ENCODE data around the gene ERN1. TPM values are rescaled to one million over a fixed set of nuclear protein-coding genes. Genes with fewer than 3 reads are reported as not detected.

Gene ERN1
- total and polyA plus RNA-seq, 2 of the 8 experiments (the other 6 are each of a cell fraction or from before 2014, with no cell fraction given): 1.8 to 3.9 TPM

GRCh38 chr17:64164596-64165285 is 34.8 kb upstream of the ERN1 start:
- no peak overlapping the region for H4K8ac ChIP-seq (ENCODE audit: extremely low read depth, insufficient read depth, low read length)
- 93% methylated on average over 6 of the region's 6 CpGs; no CpG with 5 or more reads in 1 of the 2 experiments for WGBS, 2 experiments (ENCODE audit: extremely low coverage in 1 of 2, insufficient coverage in 1 of 2, insufficient read length in 1 of 2, insufficient replicate concordance in 2 of 2, low coverage in 1 of 2, low lambda C conversion rate in 2 of 2, missing lambda C conversion rate in 1 of 2)
- CTCF ChIA-PET (ENCODE audit: partially characterized antibody): interaction anchor here (0.6 to 1.5 kb wide), 3 partner anchors 9 to 81 kb away, joined by 3 read pairs; no protein-coding TSS in a partner anchor
- POLR2A ChIA-PET (ENCODE audit: partially characterized antibody): interaction anchor here (1.1 to 16.8 kb wide), 2 partner anchors 18 to 99 kb away, joined by 3 to 193 read pairs; no protein-coding TSS in a partner anchor
- H2AK5ac ChIP-seq (ENCODE audit: low read depth, low read length): no peak overlapping the region
- no peak for DNase-seq (ENCODE audit: low read depth in 1 of 2, low spot score in 2 of 2)
- H3K9ac ChIP-seq (replicated peaks in 1 of 4; ENCODE audit: extremely low read depth in 1 of 4, low read depth in 3 of 4, low read length in 3 of 4): no peak overlapping the region
- no peak overlapping the region for H3K23ac ChIP-seq (ENCODE audit: insufficient read length)
- H3K79me2 ChIP-seq (ENCODE audit: control insufficient read depth in 1 of 2, insufficient read depth in 2 of 2, low read length in 2 of 2): no peaks in the 10 kb centered on the region
- H2BK20ac ChIP-seq (ENCODE audit: low read length): no peak overlapping the region
- no peak overlapping the region for H2AFZ ChIP-seq (ENCODE audit: low read length)
- no peak overlapping the region for H3K14ac ChIP-seq (ENCODE audit: insufficient read length)
- H3K4ac ChIP-seq (replicated peaks; ENCODE audit: insufficient read length, low read depth, low read length): no peak overlapping the region
- H3K9me3 ChIP-seq (ENCODE audit: insufficient read depth in 2 of 2, low read depth in 1 of 2, low read length in 1 of 2): no peaks in the 10 kb centered on the region
- no peaks in the 10 kb centered on the region; a peak in 1 of 8 replicates for H3K36me3 ChIP-seq (ENCODE audit: control insufficient read depth in 2 of 4, insufficient read depth in 4 of 4, low read length in 3 of 4)
- no peak for FAIRE-seq
- H2BK120ac ChIP-seq (replicated peaks; ENCODE audit: low read depth, low read length): no peak overlapping the region
- no peak overlapping the region for H4K91ac ChIP-seq (replicated peaks; ENCODE audit: insufficient read length, low read length)
- no peaks in the 10 kb centered on the region for H3K79me1 ChIP-seq (ENCODE audit: low read depth, low read length)
- no peak overlapping the region for H3K18ac ChIP-seq (ENCODE audit: extremely low read depth, low read length)
- H3K23me2 ChIP-seq (ENCODE audit: low read depth, low read length): no peaks in the 10 kb centered on the region
- no peaks in the 10 kb centered on the region for H3K4me1 ChIP-seq (replicated peaks in 1 of 4; ENCODE audit: control insufficient read depth in 3 of 4, insufficient read depth in 4 of 4, low read length in 3 of 4)
- no peak overlapping the region for H3K4me3 ChIP-seq (ENCODE audit: extremely low read depth in 1 of 4, insufficient read depth in 2 of 4, low read depth in 3 of 4, low read length in 4 of 4)
- no peak overlapping the region for H3K27ac ChIP-seq (ENCODE audit: low read depth, low read length)
- no peak overlapping the region for H2BK15ac ChIP-seq (ENCODE audit: low read length)
- H4K5ac ChIP-seq (ENCODE audit: insufficient read length, low read depth, low read length): no peak overlapping the region
- H3K27me3 ChIP-seq (replicated peaks in 1 of 4; ENCODE audit: control insufficient read depth in 3 of 4, extremely low read depth in 1 of 4, insufficient read depth in 3 of 4, low read length in 3 of 4): no peaks in the 10 kb centered on the region
- H2BK5ac ChIP-seq (ENCODE audit: low read depth, low read length): no peak overlapping the region
- no peak overlapping the region for H3K4me2 ChIP-seq (ENCODE audit: insufficient read depth in 1 of 2, low read depth in 2 of 2, low read length in 2 of 2)
- H4K20me1 ChIP-seq (replicated peaks in 1 of 2; ENCODE audit: control insufficient read depth in 1 of 2, insufficient read depth in 2 of 2, low read length in 2 of 2): no peaks in the 10 kb centered on the region
- no peak overlapping the region for H3K56ac ChIP-seq (replicated peaks; ENCODE audit: insufficient read length, low read depth, low read length)
- no peak overlapping the region for H2BK12ac ChIP-seq (ENCODE audit: low read depth, low read length)
- TF ChIP-seq CEBPB (IDR thresholded peaks at IDR 0.05; ENCODE audit: low read depth, low read length) (no peak), MAFK (IDR thresholded peaks at IDR 0.05; ENCODE audit: low read depth, low read length) (no peak), GABPA (IDR thresholded peaks at IDR 0.05; ENCODE audit: borderline replicate concordance, insufficient read depth, low read length) (no peak), TEAD4 (IDR thresholded peaks at IDR 0.05; ENCODE audit: low read depth, low read length) (no peak), FOSL1 (IDR thresholded peaks at IDR 0.05; ENCODE audit: insufficient read depth, low read depth, low read length) (no peak), EGR1 (IDR thresholded peaks at IDR 0.05; ENCODE audit: borderline replicate concordance, low read depth, low read length) (no peak), SIX5 (IDR thresholded peaks at IDR 0.05; ENCODE audit: low read depth, low read length) (no peak), USF2 (IDR thresholded peaks at IDR 0.05; ENCODE audit: low read length) (no peak), POU5F1 (IDR thresholded peaks at IDR 0.05; ENCODE audit: low read depth, low read length) (no peak), TAF7 (optimal IDR thresholded peaks at IDR 0.05; ENCODE audit: borderline replicate concordance, low read depth, low read length) (no peak), NRF1 (IDR thresholded peaks at IDR 0.05; ENCODE audit: low read depth, low read length) (no peak), CBX8 (IDR thresholded peaks at IDR 0.05; ENCODE audit: borderline replicate concordance, low read depth, low read length) (no peak), ASH2L (IDR thresholded peaks at IDR 0.05; ENCODE audit: low read length) (no peak)
